ENCODE data around the gene RUFY3. TPM values are rescaled to one million over a fixed set of nuclear protein-coding genes. Genes with fewer than 3 reads are reported as not detected.

RUFY3 gene
- total and polyA plus RNA-seq, 2 of the 13 experiments (the other 11 are each of a cell fraction or from before 2014, with no cell fraction given): 17.9 to 25.3 TPM

GRCh38 chr4:70705183-70706043 is 16.4 kb upstream of the RUFY3 start (continued):
- no peak for TF ChIP-seq ZNF513 (CRISPR knock-in tag; conservative IDR thresholded peaks at IDR 0.05)
- no peak for TF ChIP-seq ZBTB42 (CRISPR knock-in tag; IDR thresholded peaks at IDR 0.05)
- peak; percentile 58 for TF ChIP-seq ZNF770 (CRISPR knock-in tag; IDR thresholded peaks at IDR 0.05)
- TF ChIP-seq ATF4 (CRISPR knock-in tag; IDR thresholded peaks at IDR 0.05): no peak
- no peak for TF ChIP-seq ZMYM4 (CRISPR knock-in tag; IDR thresholded peaks at IDR 0.05)
- 0 out of 2 replicates have a peak, but pooled peaks have one; percentile 52 for TF ChIP-seq IKZF5 (CRISPR knock-in tag; IDR thresholded peaks at IDR 0.05)
- no peak for TF ChIP-seq ZNF101 (CRISPR knock-in tag; IDR thresholded peaks at IDR 0.05; ENCODE audit: borderline replicate concordance, low read depth)
- 0 out of 2 replicates have a peak, but pooled peaks have one; percentile 65 for TF ChIP-seq EEA1 (CRISPR knock-in tag; IDR thresholded peaks at IDR 0.05; ENCODE audit: borderline replicate concordance)
- TF ChIP-seq IKZF4 (CRISPR knock-in tag; IDR thresholded peaks at IDR 0.05; ENCODE audit: borderline replicate concordance, low read depth, not compliant biosample characterization): no peak
- TF ChIP-seq ZNF781 (CRISPR knock-in tag; IDR thresholded peaks at IDR 0.05; ENCODE audit: borderline replicate concordance, not compliant biosample characterization): peak; percentile 59
- no peak for TF ChIP-seq CBX5 (CRISPR knock-in tag; IDR thresholded peaks at IDR 0.05; ENCODE audit: borderline replicate concordance)
- no peak for TF ChIP-seq NR2F2 (IDR thresholded peaks at IDR 0.05; ENCODE audit: borderline replicate concordance, low read depth)
- TF ChIP-seq RXRB (CRISPR knock-in tag; IDR thresholded peaks at IDR 0.05; ENCODE audit: borderline replicate concordance): no peak
- 0 out of 2 replicates have a peak, but pooled peaks have one; percentile 34 for TF ChIP-seq NCOA2 (CRISPR knock-in tag; IDR thresholded peaks at IDR 0.05)
- no peak for TF ChIP-seq EHMT2 (IDR thresholded peaks at IDR 0.05; ENCODE audit: borderline replicate concordance, low read depth, low read length)
- no peak for TF ChIP-seq TCF7 (IDR thresholded peaks at IDR 0.05; ENCODE audit: low read depth)
- TF ChIP-seq HIVEP1 (CRISPR knock-in tag; IDR thresholded peaks at IDR 0.05): 0 out of 2 replicates have a peak, but pooled peaks have one; percentile 58
- no peak for TF ChIP-seq ZNF180 (CRISPR knock-in tag; IDR thresholded peaks at IDR 0.05; ENCODE audit: borderline replicate concordance, low read depth)
- no peak for TF ChIP-seq ZNF512 (CRISPR knock-in tag; IDR thresholded peaks at IDR 0.05)
- no peak for TF ChIP-seq MAFG (CRISPR knock-in tag; IDR thresholded peaks at IDR 0.05)
- TF ChIP-seq RBAK (CRISPR knock-in tag; IDR thresholded peaks at IDR 0.05): no peak
